Measurements from ENCODE around the gene ZNF618. TPM values are rescaled to one million over a fixed set of nuclear protein-coding genes. Genes with fewer than 3 reads are reported as not detected.

Gene ZNF618
- total RNA-seq, 4 donors from 2014 or later, result 2.9 to 5.8 (median 4.2) TPM

DNA sequence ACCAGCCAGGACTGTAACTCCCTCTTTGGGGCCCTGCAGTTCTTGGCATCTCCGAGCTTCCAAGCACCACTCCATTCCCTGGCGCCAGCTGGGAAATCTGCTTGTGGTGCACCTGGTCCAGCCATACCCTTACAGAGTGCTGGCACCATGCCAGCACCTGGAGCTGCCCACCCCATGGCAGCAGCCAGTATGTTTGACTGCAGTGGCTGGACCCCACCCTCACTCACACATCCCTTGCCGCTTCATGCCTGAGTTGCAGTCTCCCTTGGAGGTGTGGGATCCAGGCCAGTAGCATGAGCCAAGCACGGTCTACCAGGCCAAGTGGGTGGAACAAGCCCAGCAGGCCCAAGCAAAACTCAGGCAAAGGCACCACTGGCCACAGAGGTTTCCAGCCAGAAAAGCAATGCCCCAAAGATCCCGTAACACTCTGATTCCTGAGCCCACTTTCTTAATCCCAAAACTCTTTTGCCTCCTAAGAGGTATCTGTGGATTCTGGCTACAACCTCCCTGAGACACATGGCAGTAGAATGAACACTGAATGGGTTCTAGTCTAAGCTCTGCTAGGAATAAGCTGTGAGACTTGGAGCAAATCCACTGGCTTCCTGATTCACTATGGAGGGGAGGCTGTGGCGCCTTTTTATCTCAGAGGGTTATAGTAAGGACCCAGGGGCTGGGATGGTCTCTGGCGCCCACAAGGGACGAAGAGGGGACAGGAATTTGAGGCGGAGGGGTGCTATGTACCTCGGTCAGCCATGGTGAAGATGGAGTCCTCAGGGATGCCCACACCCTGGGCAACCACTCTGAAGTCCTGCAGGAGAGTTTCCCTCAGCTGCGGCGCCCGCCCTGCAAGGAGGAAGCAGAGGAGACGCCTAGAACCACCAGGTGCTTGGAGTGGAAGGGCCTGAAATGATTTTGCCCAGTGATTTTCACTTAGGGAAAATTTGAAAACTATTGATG, 196.4 kb downstream of the ZNF618 start:
- DNase-seq (ENCODE audit: low spot score in 2 of 2), result peak in 1 of 2 donors; percentile 53
- Histone ChIP-seq H3K36me3 (no peaks in the 10 kb centered on the region), H3K27me3 (peaks cover 15% of the 10 kb centered on the region), H3K9me3 (no peaks in the 10 kb centered on the region), H3K4me1 (peaks cover 24% of the 10 kb centered on the region), H3K27ac (no peak overlapping the region), H3K4me3 (no peak overlapping the region)
- TF ChIP-seq POLR2AphosphoS5 (IDR thresholded peaks at IDR 0.05) (no peak), CTCF (IDR thresholded peaks at IDR 0.05) (no peak), EP300 (IDR thresholded peaks at IDR 0.05) (no peak), POLR2A (IDR thresholded peaks at IDR 0.05) (no peak)
- WGBS, result 54% methylated on average over 13 of the region's 14 CpGs

DNA sequence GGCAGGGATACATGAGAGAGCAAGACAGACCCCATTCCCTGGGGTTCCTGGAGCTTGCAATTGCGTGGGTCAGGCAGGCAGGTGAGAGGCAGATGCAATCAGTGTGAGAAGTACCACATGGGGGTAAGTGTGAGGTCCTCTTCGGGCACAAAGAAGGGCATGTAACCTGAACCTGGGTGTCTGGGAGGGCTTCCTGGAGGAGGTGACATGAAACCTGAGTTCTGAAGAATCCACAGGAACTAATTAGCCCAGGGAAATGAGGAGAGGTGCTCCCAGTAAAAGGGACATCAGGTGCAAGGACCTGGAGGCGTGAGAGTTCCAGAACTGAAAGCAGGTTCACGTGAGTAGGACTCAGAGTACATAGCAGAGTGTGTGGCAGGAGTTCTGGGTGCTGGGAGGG, 199.5 kb downstream of the ZNF618 start:
- DNase-seq (ENCODE audit: low spot score in 2 of 2), result no peak
- H3K27me3 ChIP-seq, result peaks cover 22% of the 10 kb centered on the region
- no peak overlapping the region for H3K27ac ChIP-seq
- H3K36me3 ChIP-seq, result no peaks in the 10 kb centered on the region
- no peak for TF ChIP-seq POLR2AphosphoS5 (IDR thresholded peaks at IDR 0.05)
- TF ChIP-seq POLR2A (IDR thresholded peaks at IDR 0.05), result no peak
- no peak for TF ChIP-seq EP300 (IDR thresholded peaks at IDR 0.05)
- no peak for TF ChIP-seq CTCF (IDR thresholded peaks at IDR 0.05)
- WGBS, result 65% methylated on average over 4 of the region's 4 CpGs
- peaks cover 20% of the 10 kb centered on the region for H3K4me1 ChIP-seq
- no peak overlapping the region for H3K4me3 ChIP-seq
- no peaks in the 10 kb centered on the region for H3K9me3 ChIP-seq

- Histone ChIP-seq H3K27me3 (peaks cover 22% of the 10 kb centered on the region), H3K9me3 (no peaks in the 10 kb centered on the region), H3K27ac (no peak overlapping the region), H3K4me1 (peaks cover 11% of the 10 kb centered on the region), H3K4me3 (no peak overlapping the region), H3K36me3 (no peaks in the 10 kb centered on the region)
- WGBS, result 74% methylated on average over 12 of the region's 14 CpGs
- TF ChIP-seq POLR2A (IDR thresholded peaks at IDR 0.05) (no peak), CTCF (IDR thresholded peaks at IDR 0.05) (no peak), POLR2AphosphoS5 (IDR thresholded peaks at IDR 0.05) (no peak), EP300 (IDR thresholded peaks at IDR 0.05) (no peak)
- no peak for DNase-seq (ENCODE audit: low spot score in 2 of 2)
These were observed 200.4 kb downstream of the ZNF618 start for GRCh38 chr9:114076237-114077161.

DNA sequence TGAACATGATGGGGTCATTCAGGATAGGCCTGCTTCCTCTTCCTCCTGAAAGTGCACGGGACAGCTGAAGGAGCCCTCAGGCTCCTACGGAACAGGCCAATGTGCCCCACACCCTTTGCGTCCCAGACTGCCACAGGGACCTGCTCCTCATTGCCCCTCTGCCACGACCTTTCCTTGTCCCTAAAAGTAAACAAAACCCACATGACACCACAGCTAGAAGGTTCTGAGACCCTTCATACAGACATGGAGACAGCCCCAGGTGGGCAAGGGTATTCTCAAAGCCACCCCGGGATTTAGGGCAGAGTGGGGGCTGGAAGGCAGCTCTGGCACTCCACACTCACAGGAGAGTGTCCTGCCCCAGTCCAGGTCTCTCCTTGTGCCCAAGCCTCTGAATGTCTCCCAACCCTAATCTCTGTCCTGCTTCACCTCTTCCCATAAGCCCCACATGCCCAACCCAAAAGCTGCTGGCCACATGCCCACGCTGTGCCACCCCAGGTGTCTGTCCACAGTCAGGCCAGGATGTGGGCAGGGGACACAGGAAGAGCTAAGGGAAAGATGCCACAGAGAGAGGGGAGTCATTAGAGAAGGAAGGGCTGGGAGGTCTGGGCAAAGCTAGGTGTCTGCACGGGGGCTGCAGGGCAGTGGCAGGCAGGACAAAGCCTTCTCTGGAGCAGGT, 201.2 kb downstream of the ZNF618 start:
- Histone ChIP-seq H3K27ac (no peak overlapping the region), H3K4me1 (peaks cover 4% of the 10 kb centered on the region), H3K4me3 (no peak overlapping the region), H3K9me3 (no peaks in the 10 kb centered on the region), H3K36me3 (no peaks in the 10 kb centered on the region), H3K27me3 (peaks cover 22% of the 10 kb centered on the region)
- DNase-seq (ENCODE audit: low spot score in 2 of 2), result peak in 1 of 2 donors; percentile 33
- TF ChIP-seq POLR2AphosphoS5 (IDR thresholded peaks at IDR 0.05) (no peak), CTCF (IDR thresholded peaks at IDR 0.05) (no peak), EP300 (IDR thresholded peaks at IDR 0.05) (no peak), POLR2A (IDR thresholded peaks at IDR 0.05) (no peak)
- WGBS, result 80% methylated on average over 6 of the region's 7 CpGs
